Measurements from ENCODE around the gene PRXL2A. TPM values are rescaled to one million over a fixed set of nuclear protein-coding genes. Genes with fewer than 3 reads are reported as not detected.
"Not testable (repeated sequence)": the region's sequence is repeated elsewhere in the genome, so short reads cannot be mapped to it uniquely, and the experiment has no call there.

Gene PRXL2A, protein sequence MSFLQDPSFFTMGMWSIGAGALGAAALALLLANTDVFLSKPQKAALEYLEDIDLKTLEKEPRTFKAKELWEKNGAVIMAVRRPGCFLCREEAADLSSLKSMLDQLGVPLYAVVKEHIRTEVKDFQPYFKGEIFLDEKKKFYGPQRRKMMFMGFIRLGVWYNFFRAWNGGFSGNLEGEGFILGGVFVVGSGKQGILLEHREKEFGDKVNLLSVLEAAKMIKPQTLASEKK
- total RNA-seq (100 to 1,000 TPM in 2 of 4 donors, 10 to 100 TPM in 2; 91.3 to 162 (median 100) TPM), polyA plus RNA-seq (105 TPM)
- long read RNA-seq, donor 1, full-length matches to known transcripts, result 156 of 172 reads
- long read RNA-seq, donor 1, partial matches to known transcripts, result 3 of 172 reads
- long read RNA-seq, donor 1, other reads (novel, unspliced or antisense), result 13 of 172 reads
- long read RNA-seq, donor 2, full-length matches to known transcripts, result 89 of 104 reads
- long read RNA-seq, donor 2, partial matches to known transcripts, result 0 of 104 reads
- long read RNA-seq, donor 2, other reads (novel, unspliced or antisense), result 15 of 104 reads
- long read RNA-seq, donor 3, full-length matches to known transcripts, result 287 of 299 reads
- long read RNA-seq, donor 3, partial matches to known transcripts, result 1 of 299 reads
- long read RNA-seq, donor 3, other reads (novel, unspliced or antisense), result 11 of 299 reads
- long read RNA-seq, donor 4, full-length matches to known transcripts, result 140 of 153 reads
- long read RNA-seq, donor 4, partial matches to known transcripts, result 1 of 153 reads
- long read RNA-seq, donor 4, other reads (novel, unspliced or antisense), result 12 of 153 reads

DNA sequence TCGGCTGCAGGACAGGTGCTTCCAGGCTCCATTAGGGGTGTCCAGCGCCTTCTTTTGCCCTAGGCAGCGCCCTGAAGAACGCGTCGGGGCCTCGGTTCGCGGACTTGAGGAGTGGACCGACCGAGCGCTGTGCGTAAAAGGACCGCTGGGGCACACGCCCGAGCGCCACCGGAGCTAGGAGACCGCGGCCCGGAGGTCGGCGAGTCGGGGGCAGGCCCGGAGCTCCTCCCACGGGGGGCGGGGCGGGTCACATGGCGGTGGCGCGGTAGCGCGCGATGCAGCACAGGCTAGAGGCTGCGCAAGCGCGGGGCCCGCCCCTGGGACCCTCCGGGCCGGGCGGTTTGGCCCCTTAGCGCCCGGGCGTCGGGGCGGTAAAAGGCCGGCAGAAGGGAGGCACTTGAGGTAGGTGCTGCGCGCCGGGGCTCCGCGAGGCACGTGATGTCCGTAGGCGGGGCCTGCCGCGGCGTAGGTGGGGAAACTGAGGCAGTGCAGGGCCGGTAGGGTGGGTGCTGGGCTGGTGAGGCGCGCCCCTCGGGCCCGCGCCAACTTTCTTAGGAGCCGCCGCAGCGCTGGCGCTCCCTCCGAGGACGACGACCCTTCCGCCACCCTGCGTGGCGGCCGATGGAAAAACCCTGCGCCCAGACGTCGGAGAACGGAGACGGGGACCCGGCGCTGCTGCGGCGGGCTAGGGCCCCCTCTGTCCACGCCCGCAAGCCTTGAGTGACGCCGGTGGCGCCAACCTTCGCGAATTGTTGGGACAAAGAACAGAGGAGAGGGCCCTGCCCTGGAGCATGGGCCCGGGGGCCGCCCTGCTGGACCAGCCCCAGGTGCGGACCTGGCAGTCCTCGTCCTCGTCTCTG is at the start of gene PRXL2A:
PRXL2A (plus strand) TSS at position 310 of the 860 bp plus-strand sequence. CDS start 11,917 bp downstream, outside the sequence.
- Histone ChIP-seq H3K4me3 (ENCODE audit: low read length) (peak within 1 kb of the TSS; percentile 86), H3K27ac (ENCODE audit: low read length) (peak within 1 kb of the TSS; percentile 88), H3K4me1 (ENCODE audit: control insufficient read depth, insufficient read depth, low read length) (peaks cover 18% of the 10 kb centered on the region), H3K9me3 (ENCODE audit: control insufficient read depth, low read length) (no peaks in the 10 kb centered on the region), H3K27me3 (ENCODE audit: control insufficient read depth, insufficient read depth) (no peaks in the 10 kb centered on the region)
- intact Hi-C loops (cut with DNase I), result no loop called here
- DNase-seq (peak; percentile 87 to 96 (median 94)), ATAC-seq (peak; percentile 97)
- 2% methylated on average over 96 of the region's 96 CpGs for WGBS

DNA sequence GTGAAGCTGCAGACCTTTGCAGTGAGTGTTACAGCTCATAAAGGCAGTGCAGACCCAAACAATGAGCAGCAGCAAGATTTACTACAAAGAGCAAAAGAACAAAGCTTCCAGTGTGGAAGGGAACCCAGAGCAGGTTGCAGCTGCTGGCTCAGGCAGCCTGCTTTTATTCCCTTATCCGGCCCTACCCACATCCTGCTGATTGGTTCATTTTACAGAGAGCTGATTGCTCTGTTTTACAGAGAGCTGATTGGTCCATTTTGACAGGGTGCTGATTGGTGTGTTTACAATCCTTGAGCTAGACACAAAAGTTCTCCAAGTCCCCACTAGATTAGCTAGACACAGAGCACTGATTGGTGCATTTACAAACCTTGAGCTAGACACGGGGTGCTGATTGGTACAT is 49.4 kb upstream of the PRXL2A start:
- H3K4me1 ChIP-seq (ENCODE audit: control insufficient read depth, insufficient read depth, low read length); H3K9me3 ChIP-seq (ENCODE audit: control insufficient read depth, low read length); H3K27ac ChIP-seq (ENCODE audit: low read length); ATAC-seq; H3K4me3 ChIP-seq (ENCODE audit: low read length); intact Hi-C loops (cut with DNase I); H3K27me3 ChIP-seq (ENCODE audit: control insufficient read depth, insufficient read depth); DNase-seq: not testable (repeated sequence)
- 29% methylated on average over 2 of the region's 2 CpGs for WGBS

DNA sequence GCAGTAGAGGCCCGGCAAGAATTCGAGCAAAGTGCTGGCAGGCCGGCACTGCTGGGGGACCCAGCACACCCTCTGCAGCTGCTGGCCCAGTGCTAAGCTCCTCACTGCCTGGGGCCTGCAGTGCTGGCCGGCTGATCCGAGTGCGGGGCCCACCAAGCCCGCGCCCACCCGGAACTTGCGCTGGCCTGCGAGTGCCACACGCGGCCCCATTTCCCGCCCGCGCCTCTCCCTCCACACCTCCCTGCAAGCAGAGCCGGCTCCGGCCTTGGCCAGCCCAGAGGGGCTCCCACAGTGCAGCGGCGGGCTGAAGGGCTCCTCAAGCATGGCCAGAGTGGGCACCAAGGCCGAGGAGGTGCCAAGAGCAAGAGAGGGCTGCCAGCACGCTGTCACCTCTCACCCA is 48.7 kb upstream of the PRXL2A start:
- DNase-seq, result no peak
- Histone ChIP-seq H3K27me3 (ENCODE audit: control insufficient read depth, insufficient read depth) (no peaks in the 10 kb centered on the region), H3K27ac (ENCODE audit: low read length) (no peak overlapping the region), H3K4me3 (ENCODE audit: low read length) (no peak overlapping the region), H3K4me1 (ENCODE audit: control insufficient read depth, insufficient read depth, low read length) (no peaks in the 10 kb centered on the region), H3K9me3 (ENCODE audit: control insufficient read depth, low read length) (no peaks in the 10 kb centered on the region)
- 93% methylated on average over 22 of the region's 22 CpGs for WGBS
- intact Hi-C loops (cut with DNase I), result no loop called here
- no peak for ATAC-seq

DNA sequence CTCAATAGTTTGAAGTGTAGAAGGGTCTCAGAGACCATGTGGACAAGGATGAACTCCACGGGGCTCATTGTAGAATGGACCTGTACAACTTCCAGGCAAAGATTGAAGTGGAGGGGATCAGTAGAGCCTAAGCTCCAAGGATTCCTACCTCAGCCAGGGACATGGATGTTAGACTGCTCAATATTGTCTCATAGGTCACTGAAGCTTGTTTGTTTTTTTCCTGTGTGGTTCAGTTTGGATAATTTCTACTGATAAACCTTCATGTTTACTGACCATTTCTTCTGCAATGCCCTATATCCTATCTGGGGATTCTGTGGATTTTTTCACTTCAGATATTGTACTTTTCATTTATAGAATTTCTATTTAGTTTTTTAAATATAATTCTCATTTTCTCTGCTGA is 42.8 kb upstream of the PRXL2A start:
- H3K4me3 ChIP-seq (ENCODE audit: low read length), result no peak overlapping the region
- no peak for DNase-seq
- WGBS, result 0% methylated on average over 1 of the region's 1 CpG

DNA sequence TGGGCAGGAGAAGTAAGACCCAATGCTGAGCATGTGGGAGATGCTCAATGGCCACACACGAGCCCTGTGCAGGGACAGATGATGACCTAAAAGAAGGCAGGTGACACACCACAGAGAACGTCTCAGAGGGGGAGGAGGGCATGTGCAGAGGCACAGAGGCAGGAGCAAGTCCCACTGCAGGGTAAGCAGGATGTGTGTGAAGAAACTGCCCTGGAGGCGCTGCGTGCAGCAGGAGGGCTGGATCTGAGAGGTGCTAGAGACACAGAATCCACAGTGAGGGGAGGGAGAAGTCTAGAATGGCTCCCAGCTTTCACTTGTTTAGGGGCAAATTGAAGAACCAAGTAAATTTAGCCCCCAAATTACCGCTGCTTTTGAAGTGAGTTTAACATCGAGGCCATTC is 36.9 kb upstream of the PRXL2A start:
- Histone ChIP-seq H3K4me3 (ENCODE audit: low read length) (no peak overlapping the region), H3K27me3 (ENCODE audit: control insufficient read depth, insufficient read depth) (no peaks in the 10 kb centered on the region), H3K4me1 (ENCODE audit: control insufficient read depth, insufficient read depth, low read length) (no peaks in the 10 kb centered on the region), H3K27ac (ENCODE audit: low read length) (no peak overlapping the region), H3K9me3 (ENCODE audit: control insufficient read depth, low read length) (peaks cover 5% of the 10 kb centered on the region)
- ATAC-seq (no peak), DNase-seq (no peak)
- 70% methylated on average over 6 of the region's 6 CpGs for WGBS
- intact Hi-C loops (cut with DNase I), result loop anchor here in 1 of 4 donors (10.0 kb wide), 1 partner anchor 553 kb away; no protein-coding TSS in a partner anchor

More for the DNA sequence above, 42.8 kb upstream of the PRXL2A start:
- intact Hi-C loops (cut with DNase I), result no loop called here
- Histone ChIP-seq H3K27ac (ENCODE audit: low read length) (no peak overlapping the region), H3K9me3 (ENCODE audit: control insufficient read depth, low read length) (peaks cover 5% of the 10 kb centered on the region), H3K27me3 (ENCODE audit: control insufficient read depth, insufficient read depth) (no peaks in the 10 kb centered on the region), H3K4me1 (ENCODE audit: control insufficient read depth, insufficient read depth, low read length) (no peaks in the 10 kb centered on the region)
- ATAC-seq, result no peak

DNA sequence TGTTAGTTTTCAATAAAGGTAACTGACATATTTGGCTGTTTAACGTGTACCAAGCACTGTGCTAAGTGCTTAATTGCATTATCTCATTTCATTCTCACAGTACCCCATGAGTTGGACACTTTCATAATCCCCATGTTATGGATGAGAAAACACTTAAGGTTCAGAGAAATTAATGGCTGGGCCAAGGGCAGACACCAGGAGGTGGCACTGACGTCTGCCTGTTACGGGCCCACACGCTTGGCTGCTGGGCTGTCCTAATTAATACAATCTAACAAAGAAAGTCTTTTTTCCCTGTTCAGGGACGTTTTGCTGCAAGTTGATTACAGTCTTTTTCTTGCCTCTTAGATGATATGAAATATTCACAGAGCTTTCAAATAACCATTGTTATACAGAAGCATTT is 35.7 kb upstream of the PRXL2A start:
- H3K9me3 ChIP-seq (ENCODE audit: control insufficient read depth, low read length), result no peaks in the 10 kb centered on the region
- no peak overlapping the region for H3K27ac ChIP-seq (ENCODE audit: low read length)
- no peak overlapping the region for H3K4me3 ChIP-seq (ENCODE audit: low read length)
- H3K27me3 ChIP-seq (ENCODE audit: control insufficient read depth, insufficient read depth), result no peaks in the 10 kb centered on the region
- DNase-seq, result no peak
- intact Hi-C loops (cut with DNase I), result loop anchor here in 1 of 4 donors (10.0 kb wide), 1 partner anchor 552 kb away; no protein-coding TSS in a partner anchor
- ATAC-seq, result no peak
- 54% methylated on average over 5 of the region's 5 CpGs for WGBS
- H3K4me1 ChIP-seq (ENCODE audit: control insufficient read depth, insufficient read depth, low read length), result no peaks in the 10 kb centered on the region

DNA sequence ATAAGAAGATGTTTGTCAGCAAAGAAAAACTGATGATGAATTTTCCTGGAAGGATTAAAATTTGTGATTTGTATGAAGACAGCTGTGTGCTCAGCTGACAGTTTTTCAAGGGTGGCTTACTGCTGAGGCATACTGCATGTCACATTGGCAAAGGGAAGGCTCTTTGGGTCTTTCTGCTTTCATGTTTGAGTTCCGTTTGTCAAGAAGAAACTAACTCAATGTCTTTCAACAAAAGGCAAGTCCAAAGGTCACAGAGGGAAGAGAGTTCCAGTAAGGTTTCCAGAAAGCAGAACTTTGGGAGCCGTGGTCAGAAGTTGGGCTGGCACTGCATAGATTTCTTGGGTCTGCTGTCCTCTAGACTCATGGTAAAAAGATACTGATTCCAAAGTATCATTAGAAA is 34.8 kb upstream of the PRXL2A start:
- ATAC-seq, result no peak
- no peak overlapping the region for H3K27ac ChIP-seq (ENCODE audit: low read length)
- no peaks in the 10 kb centered on the region for H3K4me1 ChIP-seq (ENCODE audit: control insufficient read depth, insufficient read depth, low read length)
- 67% methylated on average over 2 of the region's 2 CpGs for WGBS
- H3K4me3 ChIP-seq (ENCODE audit: low read length), result no peak overlapping the region
- no peak for DNase-seq
- intact Hi-C loops (cut with DNase I), result loop anchor here in 1 of 4 donors (10.0 kb wide), 1 partner anchor 551 kb away; no protein-coding TSS in a partner anchor
- no peaks in the 10 kb centered on the region for H3K9me3 ChIP-seq (ENCODE audit: control insufficient read depth, low read length)
- no peaks in the 10 kb centered on the region for H3K27me3 ChIP-seq (ENCODE audit: control insufficient read depth, insufficient read depth)

DNA sequence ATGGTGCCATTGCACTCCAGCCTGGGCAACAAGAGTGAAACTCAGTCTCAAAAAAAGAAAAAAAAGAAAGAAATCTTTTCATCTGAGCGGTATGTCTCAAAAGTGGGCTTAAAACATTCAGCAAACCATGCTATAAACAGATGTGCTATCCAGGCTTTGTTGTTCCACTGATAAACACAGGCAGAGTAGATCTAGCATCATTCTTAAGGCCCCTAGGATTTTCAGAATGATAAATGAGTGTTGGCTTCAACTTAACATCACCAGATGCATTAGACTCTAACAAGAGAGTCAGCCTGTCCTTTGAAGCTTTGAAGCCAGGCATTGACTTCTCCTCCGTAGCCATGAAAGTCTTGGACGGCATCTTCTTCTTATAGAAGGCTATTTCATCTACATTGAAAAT is 28.6 kb upstream of the PRXL2A start:
- no peak for ATAC-seq
- no peak overlapping the region for H3K27ac ChIP-seq (ENCODE audit: low read length)
- H3K4me1 ChIP-seq (ENCODE audit: control insufficient read depth, insufficient read depth, low read length), result no peaks in the 10 kb centered on the region
- WGBS, result 33% methylated on average over 3 of the region's 3 CpGs
- no peaks in the 10 kb centered on the region for H3K9me3 ChIP-seq (ENCODE audit: control insufficient read depth, low read length)
- no peaks in the 10 kb centered on the region for H3K27me3 ChIP-seq (ENCODE audit: control insufficient read depth, insufficient read depth)
- DNase-seq, result no peak
- no peak overlapping the region for H3K4me3 ChIP-seq (ENCODE audit: low read length)
- intact Hi-C loops (cut with DNase I), result loop anchor here (5.0 to 10.0 kb wide), 4 partner anchors 65 to 545 kb away; no protein-coding TSS in a partner anchor

DNA sequence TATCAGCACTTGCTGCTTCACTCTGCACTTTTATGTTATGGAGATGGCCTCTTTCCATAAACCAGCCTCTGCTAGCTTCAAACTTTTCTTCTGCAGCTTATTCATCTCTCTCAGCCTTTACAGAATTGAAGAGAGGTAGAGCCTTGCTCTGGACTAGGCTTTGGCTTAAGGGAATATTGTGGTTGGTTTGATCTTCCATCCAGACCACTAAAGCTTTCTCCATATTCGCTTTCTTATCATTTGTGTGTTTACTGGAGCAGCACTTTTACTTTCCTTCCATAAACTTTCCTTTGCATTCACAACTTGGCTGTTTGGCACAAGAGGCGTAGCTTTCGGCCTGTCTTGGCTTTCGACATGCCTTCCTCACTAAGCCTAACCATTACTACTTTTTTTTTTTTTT is 28.2 kb upstream of the PRXL2A start:
- ATAC-seq, result no peak
- intact Hi-C loops (cut with DNase I), result loop anchor here (5.0 to 10.0 kb wide), 4 partner anchors 65 to 545 kb away; no protein-coding TSS in a partner anchor
- no peaks in the 10 kb centered on the region for H3K27me3 ChIP-seq (ENCODE audit: control insufficient read depth, insufficient read depth)
- no peaks in the 10 kb centered on the region for H3K4me1 ChIP-seq (ENCODE audit: control insufficient read depth, insufficient read depth, low read length)
- DNase-seq, result no peak
- no peak overlapping the region for H3K27ac ChIP-seq (ENCODE audit: low read length)
- 91% methylated on average over 4 of the region's 4 CpGs for WGBS
- no peaks in the 10 kb centered on the region for H3K9me3 ChIP-seq (ENCODE audit: control insufficient read depth, low read length)
- H3K4me3 ChIP-seq (ENCODE audit: low read length), result no peak overlapping the region

DNA sequence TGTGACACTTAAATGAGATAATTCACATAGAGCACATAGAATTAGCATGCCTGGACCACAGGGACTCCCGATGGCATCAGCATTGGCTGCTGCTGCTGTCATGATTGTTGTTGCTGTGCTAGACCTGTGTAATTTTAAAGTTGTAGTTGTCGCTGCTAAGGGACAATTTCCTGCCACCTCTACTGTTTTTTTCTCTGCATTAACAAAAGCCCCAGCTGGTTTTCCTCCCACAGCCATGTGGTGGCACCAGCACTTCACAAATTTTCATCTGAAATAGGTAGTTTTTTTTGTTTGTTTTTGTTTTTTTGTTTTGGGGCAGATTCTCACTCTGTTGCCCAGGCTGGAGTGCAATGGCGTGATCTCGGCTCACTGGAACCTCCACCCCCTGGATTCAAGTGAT is 25.4 kb upstream of the PRXL2A start:
- intact Hi-C loops (cut with DNase I), result loop anchor here (5.0 to 10.0 kb wide), 4 partner anchors 62 to 542 kb away; no protein-coding TSS in a partner anchor
- no peaks in the 10 kb centered on the region for H3K9me3 ChIP-seq (ENCODE audit: control insufficient read depth, low read length)
- WGBS, result 8% methylated on average over 4 of the region's 4 CpGs
- no peak overlapping the region for H3K27ac ChIP-seq (ENCODE audit: low read length)
- no peaks in the 10 kb centered on the region for H3K27me3 ChIP-seq (ENCODE audit: control insufficient read depth, insufficient read depth)
- no peak overlapping the region for H3K4me3 ChIP-seq (ENCODE audit: low read length)
- ATAC-seq, result no peak
- DNase-seq, result peak in 1 of 3 donors; percentile 52
- no peaks in the 10 kb centered on the region for H3K4me1 ChIP-seq (ENCODE audit: control insufficient read depth, insufficient read depth, low read length)

All from right cardiac atrium (tissue), 5 donors.